Measurements from ENCODE around the gene RETSAT. TPM values are rescaled to one million over a fixed set of nuclear protein-coding genes. Genes with fewer than 3 reads are reported as not detected.

Gene RETSAT
- 10 to 100 TPM; 24.7 to 24.9 TPM for total RNA-seq

- ChIA-PET POLR2A (interaction anchor here (0.7 to 1.6 kb wide), 3 partner anchors 20 to 206 kb away, joined by 3 to 4 read pairs (median 3); no protein-coding TSS in a partner anchor), CTCF (interaction anchor here (0.9 to 5.1 kb wide), 7 partner anchors 11 to 1114 kb away, joined by 3 to 27 read pairs (median 4); partner anchors contain the start of gene TGOLN2)
- Mint-ChIP-seq H3K4me1 (peaks cover 46% of the 10 kb centered on the region), H3K4me3 (peak within 1 kb of the TSS; percentile 96), H3K9me3 (no peaks in the 10 kb centered on the region), H3K27ac (peak within 1 kb of the TSS; percentile 96), H3K27me3 (no peaks in the 10 kb centered on the region), H3K36me3 (ENCODE audit: low read depth) (peaks cover 33% of the 10 kb centered on the region)
- DNase-seq = peak; percentile 100
Observed at GRCh38 chr2:85354286-85355072, at the start of gene RETSAT, which contains the start of gene ELMOD3. Gene RETSAT (minus strand): TSS chr2:85354528. CDS start chr2:85354507, 21 bp downstream. Gene ELMOD3 (plus strand): TSS chr2:85354769. CDS start chr2:85357199, 2,430 bp downstream.

GRCh38 chr2:85401844-85402243 lies 47.5 kb upstream of the RETSAT start:
- POLR2A ChIA-PET = no interaction called here
- Mint-ChIP-seq H3K4me3 (no peak overlapping the region), H3K4me1 (peaks cover 48% of the 10 kb centered on the region), H3K9me3 (peaks cover 5% of the 10 kb centered on the region), H3K27me3 (no peaks in the 10 kb centered on the region), H3K36me3 (ENCODE audit: low read depth) (peaks cover 70% of the 10 kb centered on the region), H3K27ac (no peak overlapping the region)
- no peak for DNase-seq
- CTCF ChIA-PET = interaction anchor here (2.0 kb wide), 1 partner anchor 150 kb away, joined by 5 read pairs; no protein-coding TSS in a partner anchor

GRCh38 chr2:85401464-85401805 lies 47.1 kb upstream of the RETSAT start:
- ChIA-PET POLR2A (no interaction called here), CTCF (interaction anchor here (0.5 to 2.0 kb wide), 3 partner anchors 13 to 151 kb away, joined by 3 to 5 read pairs (median 4); no protein-coding TSS in a partner anchor)
- Mint-ChIP-seq H3K27me3 (no peaks in the 10 kb centered on the region), H3K27ac (no peak overlapping the region), H3K4me3 (no peak overlapping the region), H3K36me3 (ENCODE audit: low read depth) (peaks cover 74% of the 10 kb centered on the region), H3K4me1 (peaks cover 49% of the 10 kb centered on the region), H3K9me3 (peaks cover 5% of the 10 kb centered on the region)
- no peak for DNase-seq

- H3K36me3 Mint-ChIP-seq (ENCODE audit: low read depth) = peaks cover 76% of the 10 kb centered on the region
- peaks cover 5% of the 10 kb centered on the region for H3K9me3 Mint-ChIP-seq
- ChIA-PET POLR2A (no interaction called here), CTCF (interaction anchor here (0.5 to 2.0 kb wide), 3 partner anchors 12 to 151 kb away, joined by 3 to 5 read pairs (median 4); no protein-coding TSS in a partner anchor)
- no peak for DNase-seq
- no peak overlapping the region for H3K27ac Mint-ChIP-seq
- no peak overlapping the region for H3K4me3 Mint-ChIP-seq
- H3K4me1 Mint-ChIP-seq = peaks cover 45% of the 10 kb centered on the region
- no peaks in the 10 kb centered on the region for H3K27me3 Mint-ChIP-seq
Observed at GRCh38 chr2:85400541-85401463, 46.5 kb upstream of the RETSAT start.

- H3K4me3 Mint-ChIP-seq = no peak overlapping the region
- H3K36me3 Mint-ChIP-seq (ENCODE audit: low read depth) = peaks cover 73% of the 10 kb centered on the region
- ChIA-PET POLR2A (no interaction called here), CTCF (interaction anchor here (1.5 to 2.0 kb wide), 2 partner anchors 11 to 13 kb away, joined by 5 to 6 read pairs; no protein-coding TSS in a partner anchor)
- H3K4me1 Mint-ChIP-seq = peaks cover 37% of the 10 kb centered on the region
- no peak for DNase-seq
- H3K27ac Mint-ChIP-seq = no peak overlapping the region
- H3K9me3 Mint-ChIP-seq = peaks cover 5% of the 10 kb centered on the region
- no peaks in the 10 kb centered on the region for H3K27me3 Mint-ChIP-seq
Observed at GRCh38 chr2:85400023-85400422, 45.7 kb upstream of the RETSAT start.

- DNase-seq = no peak
- CTCF ChIA-PET = interaction anchor here (1.5 to 2.0 kb wide), 2 partner anchors 10 to 13 kb away, joined by 5 to 6 read pairs; no protein-coding TSS in a partner anchor
- Mint-ChIP-seq H3K27me3 (no peaks in the 10 kb centered on the region), H3K27ac (no peak overlapping the region), H3K9me3 (peaks cover 5% of the 10 kb centered on the region), H3K4me1 (peaks cover 32% of the 10 kb centered on the region), H3K36me3 (ENCODE audit: low read depth) (peaks cover 75% of the 10 kb centered on the region), H3K4me3 (no peak overlapping the region)
- POLR2A ChIA-PET = no interaction called here
Observed at GRCh38 chr2:85399183-85399455, 44.8 kb upstream of the RETSAT start.

GRCh38 chr2:85398426-85399182 lies 44.3 kb upstream of the RETSAT start:
- ChIA-PET POLR2A (no interaction called here), CTCF (interaction anchor here (1.5 to 2.0 kb wide), 2 partner anchors 9 to 14 kb away, joined by 5 to 6 read pairs; no protein-coding TSS in a partner anchor)
- peaks cover 3% of the 10 kb centered on the region for H3K9me3 Mint-ChIP-seq
- H3K4me1 Mint-ChIP-seq = peaks cover 35% of the 10 kb centered on the region
- DNase-seq = no peak
- H3K27ac Mint-ChIP-seq = no peak overlapping the region
- no peaks in the 10 kb centered on the region for H3K27me3 Mint-ChIP-seq
- no peak overlapping the region for H3K4me3 Mint-ChIP-seq
- H3K36me3 Mint-ChIP-seq (ENCODE audit: low read depth) = peaks cover 76% of the 10 kb centered on the region

GRCh38 chr2:85397925-85398331 lies 43.6 kb upstream of the RETSAT start:
- Mint-ChIP-seq H3K27ac (no peak overlapping the region), H3K4me1 (peaks cover 36% of the 10 kb centered on the region), H3K9me3 (no peaks in the 10 kb centered on the region), H3K36me3 (ENCODE audit: low read depth) (peaks cover 70% of the 10 kb centered on the region), H3K27me3 (no peaks in the 10 kb centered on the region), H3K4me3 (no peak overlapping the region)
- ChIA-PET CTCF (no interaction called here), POLR2A (no interaction called here)
- DNase-seq = no peak

- Mint-ChIP-seq H3K27ac (peak overlapping the region; percentile 59), H3K27me3 (no peaks in the 10 kb centered on the region), H3K36me3 (ENCODE audit: low read depth) (peaks cover 67% of the 10 kb centered on the region)
Observed at GRCh38 chr2:85396531-85397470, 42.5 kb upstream of the RETSAT start.

GRCh38 chr2:85395912-85396475 lies 41.7 kb upstream of the RETSAT start:
- Mint-ChIP-seq H3K27ac (no peak overlapping the region), H3K9me3 (no peaks in the 10 kb centered on the region), H3K4me3 (no peak overlapping the region), H3K36me3 (ENCODE audit: low read depth) (peaks cover 59% of the 10 kb centered on the region), H3K4me1 (peaks cover 50% of the 10 kb centered on the region), H3K27me3 (no peaks in the 10 kb centered on the region)
- CTCF ChIA-PET = no interaction called here
- DNase-seq = no peak
- POLR2A ChIA-PET = no interaction called here

More at GRCh38 chr2:85396531-85397470, 42.5 kb upstream of the RETSAT start:
- no peak for DNase-seq
- H3K4me1 Mint-ChIP-seq = peaks cover 44% of the 10 kb centered on the region
- CTCF ChIA-PET = no interaction called here
- no peaks in the 10 kb centered on the region for H3K9me3 Mint-ChIP-seq
- POLR2A ChIA-PET = no interaction called here
- no peak overlapping the region for H3K4me3 Mint-ChIP-seq

GRCh38 chr2:85394976-85395375 lies 40.6 kb upstream of the RETSAT start:
- ChIA-PET CTCF (interaction anchor here (0.6 to 1.8 kb wide), 4 partner anchors 8 to 149 kb away, joined by 3 to 5 read pairs (median 4); no protein-coding TSS in a partner anchor), POLR2A (no interaction called here)
- H3K4me1 Mint-ChIP-seq = peaks cover 43% of the 10 kb centered on the region
- H3K27ac Mint-ChIP-seq = no peak overlapping the region
- no peak for DNase-seq
- H3K4me3 Mint-ChIP-seq = no peak overlapping the region
- H3K27me3 Mint-ChIP-seq = no peaks in the 10 kb centered on the region
- H3K36me3 Mint-ChIP-seq (ENCODE audit: low read depth) = peaks cover 55% of the 10 kb centered on the region
- no peaks in the 10 kb centered on the region for H3K9me3 Mint-ChIP-seq
